Neural crest cell (in vitro differentiated cells): Measurements from ENCODE around the gene TTC34. TPM values are rescaled to one million over a fixed set of nuclear protein-coding genes. Genes with fewer than 3 reads are reported as not detected.
"Not testable (repeated sequence)": the region's sequence is repeated elsewhere in the genome, so short reads cannot be mapped to it uniquely, and the experiment has no call there.

Experiments
- DNase-seq: peaks from one replicate; pipeline ENCODE4 v3.0.0; 2021; ENCODE audit warnings: low read depth, mixed read lengths, low spot score
- H3K27ac Mint-ChIP-seq: one replicate; pipeline ENCODE4 v1.8.0; 2021; ENCODE audit warnings: mild to moderate bottlenecking, mixed read lengths; ENCODE audit not compliant: unreplicated experiment
- H3K27me3 Mint-ChIP-seq: 2 replicates; pipeline ENCODE4 v1.8.0; 2021; ENCODE audit warnings: low read depth, mild to moderate bottlenecking, mixed read lengths
- H3K36me3 Mint-ChIP-seq: 2 replicates; pipeline ENCODE4 v1.8.0; 2021; ENCODE audit warnings: low read depth, mild to moderate bottlenecking, mixed read lengths
- H3K4me1 Mint-ChIP-seq: 2 replicates; pipeline ENCODE4 v1.8.0; 2021; ENCODE audit warnings: mixed read lengths
- H3K4me3 Mint-ChIP-seq: one replicate; pipeline ENCODE4 v1.8.0; 2021; ENCODE audit warnings: mild to moderate bottlenecking, mixed read lengths
- H3K9me3 Mint-ChIP-seq: 2 replicates; pipeline ENCODE4 v1.8.0; 2021; ENCODE audit warnings: mixed read lengths
- total RNA-seq: library from RNA; stranded (reverse); gene quantifications from 2 replicates; pipeline ENCODE4 v1.2.1, GENCODE V29; 2021

The TTC34 gene
- total RNA-seq, 1 donor from 2014 or later: 2.7 TPM

DNA sequence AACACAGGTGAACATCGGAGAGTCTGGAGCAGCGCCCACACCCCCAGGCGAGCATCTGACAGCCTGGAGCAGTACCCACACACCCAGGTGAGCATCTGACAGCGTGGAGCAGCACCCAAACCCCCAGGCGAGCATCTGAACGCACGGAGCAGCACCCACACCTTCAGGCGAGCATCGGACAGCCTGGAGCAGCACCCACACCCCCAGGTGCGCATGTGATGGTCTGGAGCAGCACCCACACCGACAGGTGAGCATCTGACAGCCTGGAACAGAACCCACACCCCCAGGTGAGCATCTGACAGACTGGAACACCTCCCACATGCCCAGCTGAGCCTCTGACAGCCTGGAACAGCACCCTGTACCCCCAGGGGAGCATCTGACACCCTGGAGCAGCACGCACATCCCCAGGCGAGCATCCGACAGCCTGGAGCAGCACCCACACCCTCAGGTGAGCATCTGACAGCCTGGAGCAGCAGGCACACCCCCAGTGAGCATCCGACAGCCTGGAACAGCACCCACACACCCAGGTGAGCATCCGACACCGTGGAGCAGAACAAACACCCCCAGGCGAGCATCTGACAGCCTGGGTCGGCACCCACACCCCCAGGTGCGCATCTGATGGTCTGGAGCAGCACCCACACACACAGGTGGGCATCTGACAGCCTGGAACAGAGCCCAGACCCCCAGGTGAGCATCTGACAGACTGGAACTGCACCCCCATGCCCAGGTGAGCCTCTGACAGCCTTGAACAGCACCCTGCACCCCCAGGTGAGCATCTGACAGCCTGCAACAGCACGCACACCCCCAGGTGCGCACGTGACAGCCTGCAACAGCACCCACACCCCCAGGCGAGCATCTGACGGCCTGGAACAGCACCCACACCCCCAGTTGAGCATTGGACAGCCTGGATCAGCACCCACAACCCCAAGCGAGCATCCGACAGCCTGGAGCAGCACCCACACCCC, 50.4 kb downstream of the TTC34 start:
- H3K27me3 Mint-ChIP-seq, H3K4me3 Mint-ChIP-seq, H3K9me3 Mint-ChIP-seq: not testable (repeated sequence)

DNA sequence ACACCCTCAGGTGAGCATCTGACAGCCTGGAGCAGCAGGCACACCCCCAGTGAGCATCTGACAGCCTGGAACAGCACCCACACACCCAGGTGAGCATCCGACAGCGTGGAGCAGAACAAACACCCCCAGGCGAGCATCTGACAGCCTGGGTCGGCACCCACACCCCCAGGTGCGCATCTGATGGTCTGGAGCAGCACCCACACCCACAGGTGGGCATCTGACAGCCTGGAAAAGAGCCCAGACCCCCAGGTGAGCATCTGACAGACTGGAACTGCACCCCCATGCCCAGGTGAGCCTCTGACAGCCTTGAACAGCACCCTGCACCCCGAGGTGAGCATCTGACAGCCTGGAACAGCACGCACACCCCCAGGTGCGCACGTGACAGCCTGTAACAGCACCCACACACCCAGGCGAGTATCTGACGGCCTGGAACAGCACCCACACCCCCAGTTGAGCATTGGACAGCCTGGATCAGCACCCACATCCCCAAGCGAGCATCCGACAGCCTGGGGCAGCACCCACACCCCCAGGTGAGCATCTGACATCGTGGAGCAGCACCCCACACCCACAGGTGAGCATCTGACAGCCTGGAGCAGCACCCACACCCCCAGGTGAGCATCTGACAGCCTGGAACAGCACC, 51.3 kb downstream of the TTC34 start:
- H3K9me3 Mint-ChIP-seq, H3K4me3 Mint-ChIP-seq, H3K27me3 Mint-ChIP-seq, H3K36me3 Mint-ChIP-seq, DNase-seq, H3K4me1 Mint-ChIP-seq, H3K27ac Mint-ChIP-seq: not testable (repeated sequence)

More for the DNA sequence above, 50.4 kb downstream of the TTC34 start:
- not testable (repeated sequence) for H3K27ac Mint-ChIP-seq, DNase-seq, H3K36me3 Mint-ChIP-seq, H3K4me1 Mint-ChIP-seq

- not testable (repeated sequence) for DNase-seq, H3K27me3 Mint-ChIP-seq, H3K4me3 Mint-ChIP-seq, H3K36me3 Mint-ChIP-seq, H3K9me3 Mint-ChIP-seq, H3K4me1 Mint-ChIP-seq, H3K27ac Mint-ChIP-seq
Observed at GRCh38 chr1:2748626-2749025, 52.9 kb downstream of the TTC34 start.

DNA sequence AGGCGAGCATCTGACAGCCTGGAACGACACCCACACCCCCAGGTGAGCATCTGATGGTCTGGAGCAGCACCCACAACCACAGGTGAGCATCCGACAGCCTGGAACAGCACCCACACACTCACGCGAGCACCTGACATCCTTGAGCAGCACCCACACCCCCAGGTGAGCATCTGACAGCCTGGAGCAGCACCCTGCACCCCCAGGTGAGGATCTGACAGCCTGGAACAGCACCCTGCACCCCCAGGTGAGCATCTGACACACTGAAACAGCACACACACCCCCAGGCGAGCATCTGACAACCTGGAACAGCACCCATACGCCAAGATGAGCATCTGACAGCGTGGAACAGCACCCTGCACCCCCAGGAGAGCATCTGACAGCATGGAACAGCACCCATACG, 106.7 kb downstream of the TTC34 start:
- H3K4me3 Mint-ChIP-seq, H3K36me3 Mint-ChIP-seq, H3K4me1 Mint-ChIP-seq, H3K9me3 Mint-ChIP-seq, H3K27ac Mint-ChIP-seq, H3K27me3 Mint-ChIP-seq, DNase-seq: not testable (repeated sequence)

GRCh38 chr1:2690180-2690579, 111.3 kb downstream of the TTC34 start:
- not testable (repeated sequence) for H3K4me3 Mint-ChIP-seq, H3K9me3 Mint-ChIP-seq, H3K27ac Mint-ChIP-seq, H3K27me3 Mint-ChIP-seq, H3K4me1 Mint-ChIP-seq, DNase-seq, H3K36me3 Mint-ChIP-seq

DNA sequence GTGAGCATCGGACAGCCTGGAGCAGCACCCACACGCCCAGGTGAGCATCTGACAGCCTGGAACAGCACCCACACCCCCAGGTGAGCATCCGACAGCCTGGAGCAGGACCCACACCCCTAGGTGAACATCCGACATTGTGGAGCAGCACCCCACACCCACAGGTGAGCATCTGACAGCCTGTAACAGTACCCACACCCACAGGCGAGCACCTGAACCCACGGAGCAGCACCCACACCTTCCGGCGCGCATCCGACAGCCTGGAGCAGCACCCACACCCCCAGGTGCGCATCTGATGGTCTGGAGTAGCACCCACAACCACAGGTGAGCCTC, 113.2 kb downstream of the TTC34 start:
- not testable (repeated sequence) for H3K4me3 Mint-ChIP-seq, H3K27me3 Mint-ChIP-seq, DNase-seq, H3K4me1 Mint-ChIP-seq, H3K27ac Mint-ChIP-seq, H3K9me3 Mint-ChIP-seq, H3K36me3 Mint-ChIP-seq

- not testable (repeated sequence) for H3K4me1 Mint-ChIP-seq, H3K9me3 Mint-ChIP-seq, DNase-seq, H3K27ac Mint-ChIP-seq, H3K36me3 Mint-ChIP-seq, H3K27me3 Mint-ChIP-seq, H3K4me3 Mint-ChIP-seq
Observed at GRCh38 chr1:2687638-2688335, 113.7 kb downstream of the TTC34 start.

- H3K4me1 Mint-ChIP-seq, DNase-seq, H3K4me3 Mint-ChIP-seq, H3K27ac Mint-ChIP-seq, H3K9me3 Mint-ChIP-seq, H3K27me3 Mint-ChIP-seq, H3K36me3 Mint-ChIP-seq: not testable (repeated sequence)
Observed at GRCh38 chr1:2687174-2687591, 114.3 kb downstream of the TTC34 start.

GRCh38 chr1:2686091-2686863, 115.2 kb downstream of the TTC34 start:
- not testable (repeated sequence) for DNase-seq, H3K27me3 Mint-ChIP-seq, H3K27ac Mint-ChIP-seq, H3K9me3 Mint-ChIP-seq, H3K4me3 Mint-ChIP-seq, H3K4me1 Mint-ChIP-seq, H3K36me3 Mint-ChIP-seq

DNA sequence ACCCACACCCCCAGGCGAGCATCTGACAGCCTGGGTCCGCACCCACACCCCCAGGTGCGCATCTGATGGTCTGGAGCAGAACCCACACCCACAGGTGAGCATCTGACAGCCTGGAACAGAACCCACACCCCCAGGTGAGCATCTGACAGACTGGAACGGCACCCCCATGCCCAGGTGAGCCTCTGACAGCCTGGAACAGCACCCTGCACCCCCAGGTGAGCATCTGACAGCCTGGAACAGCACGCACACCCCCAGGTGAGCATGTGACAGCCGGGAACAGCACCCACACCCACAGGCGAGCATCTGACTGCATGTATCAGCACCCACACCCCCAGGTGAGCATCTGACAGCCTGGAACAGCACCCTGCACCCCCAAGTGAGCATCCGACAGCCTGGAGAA, 115.8 kb downstream of the TTC34 start:
- not testable (repeated sequence) for H3K4me1 Mint-ChIP-seq, H3K27me3 Mint-ChIP-seq, DNase-seq, H3K9me3 Mint-ChIP-seq, H3K36me3 Mint-ChIP-seq, H3K27ac Mint-ChIP-seq, H3K4me3 Mint-ChIP-seq

DNA sequence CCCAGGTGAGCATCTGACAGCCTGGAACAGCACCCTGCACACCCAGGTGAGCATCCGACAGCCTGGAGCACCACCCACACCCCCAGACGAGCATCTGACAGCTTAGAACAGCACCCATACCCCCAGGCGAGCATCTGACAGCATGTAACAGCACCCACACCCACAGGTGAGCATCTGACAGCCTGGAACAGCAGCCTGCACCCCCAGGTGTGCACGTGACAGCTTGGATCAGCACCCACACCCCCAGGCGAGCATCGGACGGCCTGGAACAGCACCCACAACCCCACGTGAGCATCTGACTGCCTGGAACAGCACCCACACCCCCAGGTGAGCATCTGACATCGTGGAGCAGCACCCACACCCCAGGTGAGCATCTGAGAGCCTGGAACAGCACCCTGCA, 116.6 kb downstream of the TTC34 start:
- H3K4me3 Mint-ChIP-seq, H3K36me3 Mint-ChIP-seq, H3K4me1 Mint-ChIP-seq: not testable (repeated sequence)

DNA sequence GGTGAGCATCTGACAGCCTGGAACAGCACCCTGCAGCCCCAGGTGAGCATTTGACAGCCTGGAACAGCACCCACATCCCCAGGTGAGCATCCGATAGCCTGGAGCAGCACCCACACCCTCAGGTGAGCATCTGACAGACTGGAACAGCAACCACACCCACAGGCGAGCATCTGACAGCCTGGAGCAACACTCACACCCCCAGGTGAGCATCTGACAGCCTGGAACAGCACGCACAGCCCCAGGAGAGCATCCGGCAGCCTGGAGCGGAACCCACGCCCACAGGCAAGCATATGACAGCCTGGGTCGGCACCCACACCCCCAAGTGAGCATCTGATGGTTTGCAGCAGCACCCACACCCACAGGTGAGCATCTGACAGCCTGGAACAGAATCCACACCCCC, 117.5 kb downstream of the TTC34 start:
- H3K36me3 Mint-ChIP-seq, H3K27ac Mint-ChIP-seq, H3K9me3 Mint-ChIP-seq, H3K4me3 Mint-ChIP-seq, H3K27me3 Mint-ChIP-seq, DNase-seq, H3K4me1 Mint-ChIP-seq: not testable (repeated sequence)

More for the DNA sequence above, 116.6 kb downstream of the TTC34 start:
- H3K27ac Mint-ChIP-seq, H3K9me3 Mint-ChIP-seq, DNase-seq, H3K27me3 Mint-ChIP-seq: not testable (repeated sequence)

GRCh38 chr1:2683321-2683741, 118.2 kb downstream of the TTC34 start:
- H3K9me3 Mint-ChIP-seq, DNase-seq, H3K27ac Mint-ChIP-seq, H3K4me1 Mint-ChIP-seq, H3K36me3 Mint-ChIP-seq, H3K27me3 Mint-ChIP-seq, H3K4me3 Mint-ChIP-seq: not testable (repeated sequence)
